ENCODE data around the gene ZNF831.

The ZNF831 gene

DNA sequence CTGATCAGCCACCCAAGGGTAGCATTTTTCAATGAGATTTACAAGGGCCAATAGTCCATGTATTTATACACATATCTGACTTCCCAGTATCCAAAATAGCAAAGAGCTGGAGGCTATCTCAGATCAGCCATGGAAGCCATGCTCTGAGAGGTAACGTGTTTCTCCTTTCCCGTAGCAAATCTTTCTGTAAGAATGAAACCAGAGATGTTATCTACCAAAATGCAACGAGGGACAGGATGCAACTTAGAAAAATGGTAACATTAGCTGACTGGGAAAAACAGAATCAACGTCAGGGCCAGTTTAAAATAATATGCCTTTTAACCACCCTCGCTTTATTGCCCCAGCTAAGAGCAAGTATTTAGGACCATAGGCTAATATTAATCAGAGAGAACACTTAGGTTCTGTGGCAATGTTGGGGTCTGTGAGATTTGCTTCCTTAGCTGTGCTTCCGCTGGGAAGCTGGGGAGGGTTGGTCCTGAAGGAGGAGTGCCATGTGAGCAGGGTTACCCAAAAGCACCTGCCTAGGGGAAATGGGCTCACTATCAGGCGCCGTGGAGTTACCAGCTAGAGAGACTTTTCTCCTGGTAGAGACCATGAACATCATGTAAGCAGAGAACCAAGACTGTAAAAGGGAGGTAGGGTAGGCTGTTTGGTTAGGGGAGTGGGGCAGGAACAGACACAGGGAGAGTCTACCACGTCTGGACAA lies 1.2 kb downstream of the ZNF831 start:
- DNase-seq (ENCODE audit: insufficient read length, low spot score), result no peak
- TF ChIP-seq, protein P1, sequence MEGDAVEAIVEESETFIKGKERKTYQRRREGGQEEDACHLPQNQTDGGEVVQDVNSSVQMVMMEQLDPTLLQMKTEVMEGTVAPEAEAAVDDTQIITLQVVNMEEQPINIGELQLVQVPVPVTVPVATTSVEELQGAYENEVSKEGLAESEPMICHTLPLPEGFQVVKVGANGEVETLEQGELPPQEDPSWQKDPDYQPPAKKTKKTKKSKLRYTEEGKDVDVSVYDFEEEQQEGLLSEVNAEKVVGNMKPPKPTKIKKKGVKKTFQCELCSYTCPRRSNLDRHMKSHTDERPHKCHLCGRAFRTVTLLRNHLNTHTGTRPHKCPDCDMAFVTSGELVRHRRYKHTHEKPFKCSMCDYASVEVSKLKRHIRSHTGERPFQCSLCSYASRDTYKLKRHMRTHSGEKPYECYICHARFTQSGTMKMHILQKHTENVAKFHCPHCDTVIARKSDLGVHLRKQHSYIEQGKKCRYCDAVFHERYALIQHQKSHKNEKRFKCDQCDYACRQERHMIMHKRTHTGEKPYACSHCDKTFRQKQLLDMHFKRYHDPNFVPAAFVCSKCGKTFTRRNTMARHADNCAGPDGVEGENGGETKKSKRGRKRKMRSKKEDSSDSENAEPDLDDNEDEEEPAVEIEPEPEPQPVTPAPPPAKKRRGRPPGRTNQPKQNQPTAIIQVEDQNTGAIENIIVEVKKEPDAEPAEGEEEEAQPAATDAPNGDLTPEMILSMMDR (IDR thresholded peaks at IDR 0.05; ENCODE audit: insufficient read depth, missing control alignments), result no peak
- no peak for FAIRE-seq

DNA sequence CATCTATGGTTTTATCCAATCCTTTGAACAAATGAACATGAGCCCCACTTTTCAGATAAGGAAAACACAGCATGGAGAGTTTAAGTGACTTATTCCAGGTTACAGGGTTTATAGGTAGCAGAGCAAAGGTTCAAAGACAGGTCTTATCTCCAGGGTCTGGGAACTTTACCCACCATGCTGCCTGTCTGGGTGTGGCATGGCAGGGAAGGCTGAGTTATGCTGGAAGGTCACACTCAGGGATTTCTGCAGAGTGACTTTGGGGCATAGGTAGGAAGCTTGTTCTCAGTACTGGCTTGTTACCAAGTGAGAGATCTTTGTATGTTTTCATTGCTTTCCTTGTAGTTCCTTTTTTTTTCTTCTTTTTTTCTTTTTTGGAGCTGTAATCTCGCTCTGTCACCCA lies 1.8 kb downstream of the ZNF831 start:
- DNase-seq (ENCODE audit: insufficient read length, low spot score) (no peak), FAIRE-seq (no peak)
- TF ChIP-seq, protein P1 (IDR thresholded peaks at IDR 0.05; ENCODE audit: insufficient read depth, missing control alignments), result no peak

DNA sequence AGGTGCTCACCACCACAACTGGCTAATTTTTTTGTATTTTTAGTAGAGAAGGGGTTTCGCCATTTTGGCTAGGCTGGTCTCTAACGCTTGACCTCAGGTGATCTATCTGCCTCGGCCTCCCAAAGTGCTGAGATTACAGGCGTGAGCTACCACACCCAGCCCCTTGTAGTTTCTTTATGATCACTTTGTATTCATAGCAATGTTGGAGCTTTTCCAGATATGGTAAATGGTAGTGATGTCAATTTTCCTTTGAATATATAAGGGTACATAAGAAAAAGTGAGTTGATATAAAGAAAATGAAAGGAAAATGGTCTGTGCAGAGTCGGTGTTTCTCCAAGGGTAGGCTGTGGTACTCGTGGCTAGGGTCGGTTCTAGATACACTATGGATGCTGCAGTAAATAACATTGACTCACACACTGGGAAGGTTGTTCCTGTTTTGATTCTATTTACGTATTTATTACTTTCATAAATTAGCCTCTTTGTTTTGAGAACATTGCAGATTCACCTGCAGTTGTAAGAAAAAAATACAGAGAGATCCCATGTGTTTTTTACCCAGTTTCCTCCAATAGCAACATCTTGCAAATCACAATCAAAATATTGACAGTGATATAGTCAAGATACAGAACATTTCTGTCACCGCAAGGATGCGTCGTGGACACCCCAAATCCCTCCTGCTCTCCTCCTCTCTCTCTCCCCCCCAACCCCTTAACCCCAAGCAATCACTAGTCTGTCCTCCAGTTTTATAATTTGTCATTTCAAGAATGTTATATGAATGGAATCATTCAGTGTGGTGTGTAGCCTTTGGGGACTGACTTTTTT lies 2.5 kb downstream of the ZNF831 start:
- DNase-seq (ENCODE audit: insufficient read length, low spot score), result no peak
- no peak for FAIRE-seq
- TF ChIP-seq, protein P1 (IDR thresholded peaks at IDR 0.05; ENCODE audit: insufficient read depth, missing control alignments), result no peak

DNA sequence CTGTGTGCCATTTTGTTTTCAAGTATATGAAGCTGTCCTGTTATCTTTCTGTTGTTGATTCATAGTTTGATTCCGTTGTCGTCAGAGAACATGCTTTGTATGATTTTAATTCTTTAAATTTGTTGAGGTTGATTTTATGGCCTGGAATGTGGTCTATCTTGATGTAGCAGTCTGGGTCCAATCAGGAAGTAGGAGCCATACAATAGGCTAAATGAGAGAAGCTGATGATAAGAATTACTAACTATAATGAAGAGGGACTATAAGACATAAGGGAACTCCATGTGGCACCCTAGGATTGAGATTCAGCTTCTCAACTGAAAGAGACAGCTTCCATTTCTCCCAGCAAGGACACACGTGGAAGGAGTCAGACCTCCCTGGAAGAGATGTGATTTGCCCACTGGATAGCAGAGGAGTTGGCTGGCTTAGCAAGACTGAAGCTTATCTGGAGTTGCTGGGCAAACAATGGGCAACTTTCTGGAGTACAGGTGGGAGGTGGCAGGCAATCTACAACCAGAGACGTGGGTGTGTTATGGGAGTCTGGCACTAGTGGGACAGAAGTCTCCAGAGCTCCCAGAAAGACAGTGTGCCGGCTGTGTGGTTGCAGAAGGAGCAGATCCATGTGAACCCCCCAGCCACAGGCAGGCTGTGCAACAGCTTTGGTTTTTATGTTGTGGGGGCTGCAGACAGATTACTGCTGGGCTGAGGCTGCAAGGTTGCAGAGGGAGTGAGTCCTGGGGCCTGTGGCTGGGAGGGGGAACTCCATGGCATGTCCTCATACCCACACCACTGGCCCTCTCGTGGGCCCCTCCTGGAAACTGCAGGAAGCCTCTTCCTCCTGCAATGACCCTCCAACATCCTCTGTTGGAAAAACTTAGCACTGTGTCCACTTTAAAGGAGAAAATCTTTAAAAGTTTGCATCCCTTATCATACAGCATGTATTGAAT lies 7.1 kb downstream of the ZNF831 start:
- FAIRE-seq (no peak), DNase-seq (ENCODE audit: insufficient read length, low spot score) (no peak)
- TF ChIP-seq, protein P1 (IDR thresholded peaks at IDR 0.05; ENCODE audit: insufficient read depth, missing control alignments), result no peak

DNA sequence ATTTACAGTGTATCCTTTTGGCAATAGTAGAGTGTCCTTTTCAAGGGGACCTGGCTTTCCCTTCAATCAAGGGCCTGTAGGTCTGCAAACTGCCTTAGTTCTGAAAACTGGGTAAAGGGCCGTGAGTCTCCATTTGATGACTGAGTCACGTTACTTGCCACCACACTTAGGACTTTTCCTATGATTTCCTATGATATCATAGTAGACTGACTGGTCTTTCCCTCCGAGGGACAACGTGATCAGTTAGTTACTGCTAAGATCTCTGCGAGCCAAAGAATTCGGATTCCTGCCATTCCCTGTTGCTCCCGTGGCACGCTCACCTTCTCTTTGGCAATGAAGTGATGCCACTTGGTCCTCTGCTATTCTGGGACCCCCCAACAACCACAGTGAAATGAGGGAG lies 8.4 kb downstream of the ZNF831 start:
- DNase-seq (ENCODE audit: insufficient read length, low spot score) (no peak), FAIRE-seq (no peak)
- TF ChIP-seq, protein P1 (IDR thresholded peaks at IDR 0.05; ENCODE audit: insufficient read depth, missing control alignments), result no peak

DNA sequence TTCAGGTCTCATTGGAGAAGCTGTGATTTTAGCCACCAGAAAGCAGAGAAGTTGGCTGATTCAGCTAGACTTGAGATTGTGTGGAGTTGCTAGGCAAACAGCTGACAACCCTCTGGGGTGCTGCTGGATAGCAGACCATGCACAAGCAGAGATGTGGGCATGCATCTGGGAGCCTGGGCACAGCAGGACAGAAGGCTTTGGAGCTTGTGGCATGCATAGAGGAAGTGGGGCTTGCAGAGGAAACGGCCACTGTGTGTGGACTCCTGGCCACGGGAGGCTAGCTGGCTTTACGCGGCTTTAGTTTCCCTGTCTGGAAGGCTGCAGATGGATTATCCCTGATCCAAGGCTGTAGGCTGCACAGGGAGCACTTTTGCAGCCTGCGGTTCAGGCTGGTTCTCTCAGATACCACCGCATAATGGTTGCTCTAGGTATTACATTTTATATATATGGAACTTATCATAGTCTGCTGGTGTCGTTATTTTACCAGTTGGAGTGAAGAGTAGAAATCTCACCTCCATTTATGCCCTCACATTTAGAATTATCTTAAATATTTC lies 10.4 kb downstream of the ZNF831 start:
- FAIRE-seq (no peak), DNase-seq (ENCODE audit: insufficient read length, low spot score) (no peak)
- TF ChIP-seq, protein P1 (IDR thresholded peaks at IDR 0.05; ENCODE audit: insufficient read depth, missing control alignments), result no peak
